ENCODE measurements around the gene TNFAIP1. TPM values are rescaled to one million over a fixed set of nuclear protein-coding genes. Genes with fewer than 3 reads are reported as not detected.
"Not testable (repeated sequence)": the region's sequence is repeated elsewhere in the genome, so short reads cannot be mapped to it uniquely, and the experiment has no call there.

The TNFAIP1 gene
- total RNA-seq, 2 experiments from 2014 or later, result 25.5 to 26.1 TPM

DNA sequence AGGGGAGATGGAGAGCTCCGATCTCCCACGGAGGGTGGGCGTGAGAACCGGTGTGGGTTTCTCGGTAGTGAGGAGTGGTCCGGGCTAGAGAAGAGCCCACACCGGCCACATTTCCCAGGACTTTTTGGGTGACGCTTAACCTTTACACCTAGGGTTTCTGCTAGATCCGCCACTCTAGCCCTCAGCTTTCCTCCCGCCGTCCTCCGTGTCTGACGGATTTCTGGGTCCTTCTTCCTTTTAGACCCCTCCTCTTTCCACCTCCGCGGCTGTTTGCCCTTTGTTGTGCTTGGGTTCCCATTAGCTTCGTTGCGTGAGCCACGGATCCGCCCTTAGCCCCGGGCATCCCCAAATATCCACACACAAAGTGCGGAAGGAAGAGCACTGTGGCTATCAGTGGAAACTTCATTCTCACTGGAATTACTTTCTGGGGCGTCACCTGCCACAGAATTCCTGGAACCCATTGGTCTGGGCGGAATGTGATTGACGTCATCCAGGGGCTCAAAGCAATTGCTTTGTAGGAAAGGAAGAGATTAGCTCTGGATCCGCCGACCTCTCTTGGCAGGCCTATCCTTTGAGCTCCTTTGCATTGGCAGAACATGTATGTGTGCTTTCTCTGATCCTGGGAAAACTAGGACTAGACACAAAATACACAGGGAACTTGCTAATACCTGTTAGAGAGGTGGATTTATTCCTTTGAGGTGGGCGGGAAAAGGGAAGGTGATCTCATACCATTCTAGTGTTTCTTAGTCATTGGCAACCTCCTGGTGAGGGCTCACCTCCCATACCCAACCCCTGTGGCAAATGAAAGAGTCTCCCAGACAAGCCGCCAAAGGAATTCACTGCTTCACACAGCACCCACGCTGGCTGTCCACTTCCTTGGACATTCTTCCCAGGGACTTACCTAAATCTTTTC lies 654 bp downstream of the TNFAIP1 start:
- no peaks in the 10 kb centered on the region for H3K27me3 Mint-ChIP-seq
- H3K36me3 Mint-ChIP-seq (ENCODE audit: low read depth), result peaks cover 10% of the 10 kb centered on the region
- peaks cover 36% of the 10 kb centered on the region for H3K4me1 Mint-ChIP-seq
- DNase-seq (peak; percentile 60), ATAC-seq (peak; percentile 1)
- peak overlapping the region; percentile 91 for H3K27ac Mint-ChIP-seq
- CTCF ChIA-PET, result interaction anchor here (0.7 to 1.9 kb wide), 11 partner anchors 10 to 527 kb away, joined by 3 to 25 read pairs (median 4); partner anchors contain the start of genes ALDOC and POLDIP2
- H3K9me3 Mint-ChIP-seq (ENCODE audit: low read depth), result no peaks in the 10 kb centered on the region
- POLR2A ChIA-PET, result interaction anchor here (0.5 to 1.9 kb wide), 14 partner anchors 7 to 1254 kb away, joined by 3 to 39 read pairs (median 4); partner anchors contain the start of genes POLDIP2, RPL23A, SARM1 and TMEM97
- intact Hi-C loops (cut with DNase I, micrococcal nuclease), result loop anchor here (1.0 to 10.0 kb wide), 13 partner anchors 17 to 881 kb away; partner anchors contain the start of genes POLDIP2 (in 2 of the 2), SARM1 (in 2 of the 2), TMEM97 (in 2 of the 2) and BLTP2 (in 1 of the 2)
- peak overlapping the region; percentile 96 for H3K4me3 Mint-ChIP-seq

DNA sequence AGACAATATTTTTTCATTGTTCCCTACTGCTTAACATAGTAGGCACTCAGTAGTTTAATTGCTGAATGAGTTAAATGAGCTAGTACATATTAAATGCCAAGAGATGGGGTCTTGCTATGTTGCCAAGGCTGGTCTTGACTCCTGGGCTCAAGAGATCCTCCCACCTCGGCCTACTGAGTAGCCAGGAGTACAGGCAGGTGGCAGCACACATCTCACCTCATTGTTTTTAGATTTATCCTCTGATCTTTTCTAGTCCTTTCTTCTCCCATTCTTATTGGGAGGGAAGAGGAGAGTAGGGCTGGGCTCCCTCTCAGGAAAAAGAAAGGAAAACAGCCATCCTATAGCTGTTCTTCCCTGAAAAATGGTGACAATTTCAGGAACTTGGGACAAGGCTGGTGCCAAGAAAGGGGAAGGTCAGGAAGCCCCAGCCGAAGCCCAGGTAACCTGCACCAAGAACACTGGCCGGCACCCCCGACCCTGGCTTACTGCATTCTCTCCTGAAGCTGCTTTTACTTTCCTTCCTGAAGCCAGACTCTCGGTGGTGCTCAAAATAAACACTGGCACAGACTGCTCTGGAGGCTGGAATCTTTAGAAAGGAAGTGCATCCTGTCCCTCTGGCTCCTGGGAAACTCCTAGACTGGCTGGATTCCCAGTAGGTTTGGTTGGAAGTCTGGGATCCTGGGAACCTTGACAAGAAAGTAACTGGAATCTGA lies 2.7 kb downstream of the TNFAIP1 start:
- DNase-seq (no peak), ATAC-seq (no peak)
- no peak overlapping the region for H3K4me3 Mint-ChIP-seq
- CTCF ChIA-PET, result interaction anchor here (0.6 to 1.2 kb wide), 2 partner anchors 13 to 76 kb away, joined by 3 to 8 read pairs; no protein-coding TSS in a partner anchor
- H3K36me3 Mint-ChIP-seq (ENCODE audit: low read depth), result peaks cover 19% of the 10 kb centered on the region
- peak overlapping the region; percentile 30 for H3K27ac Mint-ChIP-seq
- intact Hi-C loops (cut with DNase I, micrococcal nuclease), result loop anchor here (5.0 to 10.0 kb wide), 3 partner anchors 49 to 883 kb away; partner anchors contain the start of genes KSR1 (in 1 of the 2) and PHF12 (in 1 of the 2)
- POLR2A ChIA-PET, result interaction anchor here (0.8 kb wide), 1 partner anchor 10 kb away, joined by 4 read pairs; no protein-coding TSS in a partner anchor
- no peaks in the 10 kb centered on the region for H3K27me3 Mint-ChIP-seq
- H3K4me1 Mint-ChIP-seq, result peaks cover 36% of the 10 kb centered on the region
- no peaks in the 10 kb centered on the region for H3K9me3 Mint-ChIP-seq (ENCODE audit: low read depth)

DNA sequence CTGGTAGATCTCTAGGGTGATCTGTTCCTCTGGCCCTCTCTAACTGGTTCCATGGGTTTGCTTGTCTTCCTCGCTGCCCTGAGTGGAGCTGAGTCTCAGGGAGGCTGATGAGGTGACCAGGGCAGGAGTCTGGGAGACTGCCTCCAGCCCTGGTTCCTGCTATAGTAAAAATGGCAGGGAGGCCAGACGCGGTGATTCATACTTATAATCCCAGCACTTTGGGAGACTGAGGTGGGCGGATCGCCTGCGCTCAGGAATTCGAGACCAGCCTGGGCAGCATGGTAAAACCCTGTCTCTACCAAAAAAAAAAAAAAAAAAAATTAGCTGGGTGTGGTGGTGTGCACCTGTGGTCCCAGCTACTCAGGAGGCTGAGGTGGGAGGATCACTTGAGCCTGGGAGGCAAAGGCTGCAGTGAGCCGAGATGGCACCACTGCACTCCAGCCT lies 3.2 kb downstream of the TNFAIP1 start:
- not testable (repeated sequence) for H3K9me3 Mint-ChIP-seq (ENCODE audit: low read depth); ATAC-seq; H3K27me3 Mint-ChIP-seq; H3K4me3 Mint-ChIP-seq; H3K27ac Mint-ChIP-seq; DNase-seq
- POLR2A ChIA-PET, result interaction anchor here (0.8 kb wide), 1 partner anchor 10 kb away, joined by 4 read pairs; no protein-coding TSS in a partner anchor
- H3K4me1 Mint-ChIP-seq, result peaks cover 32% of the 10 kb centered on the region
- intact Hi-C loops (cut with DNase I, micrococcal nuclease), result loop anchor here (5.0 to 10.0 kb wide), 3 partner anchors 49 to 884 kb away; partner anchors contain the start of genes KSR1 (in 1 of the 2) and PHF12 (in 1 of the 2)
- peaks cover 19% of the 10 kb centered on the region for H3K36me3 Mint-ChIP-seq (ENCODE audit: low read depth)
- CTCF ChIA-PET, result interaction anchor here (0.6 to 1.2 kb wide), 2 partner anchors 12 to 86 kb away, joined by 3 to 8 read pairs; no protein-coding TSS in a partner anchor

DNA sequence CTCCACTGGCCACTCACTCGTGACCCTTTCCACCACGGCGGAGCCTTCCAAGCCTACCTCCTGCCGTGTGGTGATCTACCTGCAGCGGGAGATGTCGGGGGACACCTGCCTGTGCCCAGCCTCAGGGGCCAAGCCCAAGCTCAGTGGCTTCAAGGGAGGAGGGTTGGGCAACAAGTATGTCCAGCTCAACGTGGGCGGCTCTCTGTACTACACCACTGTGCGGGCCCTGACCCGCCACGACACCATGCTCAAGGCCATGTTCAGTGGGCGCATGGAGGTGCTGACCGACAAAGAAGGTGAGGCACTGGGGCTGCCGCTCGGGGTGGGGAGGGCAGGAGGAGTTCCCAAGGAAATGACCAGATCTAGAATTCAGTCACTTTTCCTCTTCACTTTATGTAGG lies 3.9 kb downstream of the TNFAIP1 start:
- Mint-ChIP-seq H3K4me1 (peaks cover 26% of the 10 kb centered on the region), H3K36me3 (ENCODE audit: low read depth) (peaks cover 20% of the 10 kb centered on the region), H3K27me3 (no peaks in the 10 kb centered on the region), H3K9me3 (ENCODE audit: low read depth) (no peaks in the 10 kb centered on the region), H3K27ac (no peak overlapping the region), H3K4me3 (no peak overlapping the region)
- ATAC-seq (no peak), DNase-seq (no peak)
- CTCF ChIA-PET, result no interaction called here
- intact Hi-C loops (cut with DNase I, micrococcal nuclease), result loop anchor here (5.0 to 10.0 kb wide), 3 partner anchors 48 to 885 kb away; partner anchors contain the start of genes KSR1 (in 1 of the 2) and PHF12 (in 1 of the 2)
- POLR2A ChIA-PET, result no interaction called here

GRCh38 chr17:28340374-28340773 lies 4.8 kb downstream of the TNFAIP1 start:
- Mint-ChIP-seq H3K36me3 (ENCODE audit: low read depth) (peaks cover 24% of the 10 kb centered on the region), H3K9me3 (ENCODE audit: low read depth) (no peaks in the 10 kb centered on the region), H3K27ac (no peak overlapping the region), H3K4me1 (peaks cover 20% of the 10 kb centered on the region), H3K27me3 (no peaks in the 10 kb centered on the region), H3K4me3 (no peak overlapping the region)
- DNase-seq, result no peak
- ATAC-seq, result no peak
- ChIA-PET CTCF (interaction anchor here (0.7 kb wide), 1 partner anchor 284 kb away, joined by 4 read pairs; no protein-coding TSS in a partner anchor), POLR2A (no interaction called here)
- intact Hi-C loops (cut with DNase I, micrococcal nuclease), result no loop called here

DNA sequence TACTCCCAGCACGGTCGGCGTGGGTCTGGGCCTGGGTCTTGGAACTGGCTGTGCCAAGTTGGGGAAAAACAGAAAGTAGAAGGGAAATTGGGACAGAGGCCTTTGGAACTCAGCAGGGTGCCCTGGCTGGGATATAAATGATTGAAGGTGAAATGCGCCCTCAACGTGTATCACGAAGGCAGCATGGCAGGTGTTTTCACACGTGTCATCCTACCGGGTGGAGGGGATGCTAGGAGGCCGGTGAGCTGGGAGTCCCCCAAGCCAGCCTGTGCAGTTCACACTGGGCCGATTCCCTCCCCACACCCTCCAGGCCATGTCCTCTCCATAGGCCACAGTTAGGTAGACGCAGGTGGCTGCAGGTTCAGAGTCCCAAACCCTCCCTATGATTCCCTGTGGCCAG lies 6.0 kb downstream of the TNFAIP1 start:
- Mint-ChIP-seq H3K36me3 (ENCODE audit: low read depth) (peaks cover 31% of the 10 kb centered on the region), H3K9me3 (ENCODE audit: low read depth) (no peaks in the 10 kb centered on the region), H3K4me3 (no peak overlapping the region), H3K27ac (no peak overlapping the region), H3K27me3 (no peaks in the 10 kb centered on the region), H3K4me1 (peaks cover 17% of the 10 kb centered on the region)
- POLR2A ChIA-PET, result no interaction called here
- intact Hi-C loops (cut with DNase I, micrococcal nuclease), result no loop called here
- DNase-seq, result no peak
- ATAC-seq, result no peak
- CTCF ChIA-PET, result no interaction called here

GRCh38 chr17:28342313-28342712 lies 6.8 kb downstream of the TNFAIP1 start:
- ATAC-seq, result no peak
- no peaks in the 10 kb centered on the region for H3K9me3 Mint-ChIP-seq (ENCODE audit: low read depth)
- ChIA-PET POLR2A (no interaction called here), CTCF (interaction anchor here (0.5 kb wide), 1 partner anchor 1162 kb away, joined by 3 read pairs; no protein-coding TSS in a partner anchor)
- H3K36me3 Mint-ChIP-seq (ENCODE audit: low read depth), result peaks cover 38% of the 10 kb centered on the region
- no peak overlapping the region for H3K27ac Mint-ChIP-seq
- H3K4me3 Mint-ChIP-seq, result no peak overlapping the region
- peaks cover 9% of the 10 kb centered on the region for H3K4me1 Mint-ChIP-seq
- H3K27me3 Mint-ChIP-seq, result no peaks in the 10 kb centered on the region
- no peak for DNase-seq
- intact Hi-C loops (cut with DNase I, micrococcal nuclease), result no loop called here

- no peaks in the 10 kb centered on the region for H3K9me3 Mint-ChIP-seq (ENCODE audit: low read depth)
- intact Hi-C loops (cut with DNase I, micrococcal nuclease), result no loop called here
- ChIA-PET POLR2A (interaction anchor here (1.1 kb wide), 1 partner anchor 8 kb away, joined by 3 read pairs; the partner anchor contains the start of genes IFT20 and TNFAIP1), CTCF (no interaction called here)
- DNase-seq (no peak), ATAC-seq (no peak)
- peaks cover 40% of the 10 kb centered on the region for H3K36me3 Mint-ChIP-seq (ENCODE audit: low read depth)
- H3K27me3 Mint-ChIP-seq, result no peaks in the 10 kb centered on the region
- no peaks in the 10 kb centered on the region for H3K4me1 Mint-ChIP-seq
- no peak overlapping the region for H3K4me3 Mint-ChIP-seq
- H3K27ac Mint-ChIP-seq, result no peak overlapping the region
Measured at GRCh38 chr17:28343491-28343932, 8.0 kb downstream of the TNFAIP1 start.

DNA sequence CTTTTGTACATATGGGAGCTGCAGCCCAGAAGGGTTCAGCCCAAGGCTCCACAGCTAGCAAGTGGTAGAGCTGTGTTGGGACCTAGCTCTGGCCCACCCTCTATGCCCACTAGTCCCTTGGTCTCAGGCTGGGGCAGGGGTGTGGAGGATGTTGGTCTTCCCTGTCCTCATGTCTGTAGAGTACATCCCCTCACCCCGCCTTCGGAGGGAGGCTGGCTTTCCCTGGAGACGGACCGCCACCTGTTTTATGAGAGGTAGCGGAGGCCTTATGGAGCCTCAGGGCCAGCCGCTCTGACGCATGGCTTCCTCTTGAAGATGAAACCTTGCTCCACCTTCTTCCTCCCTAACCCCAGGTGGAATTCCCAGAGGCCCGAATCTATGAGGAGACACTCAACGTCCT lies 8.4 kb downstream of the TNFAIP1 start:
- Mint-ChIP-seq H3K4me3 (no peak overlapping the region), H3K27me3 (no peaks in the 10 kb centered on the region), H3K36me3 (ENCODE audit: low read depth) (peaks cover 44% of the 10 kb centered on the region), H3K27ac (no peak overlapping the region), H3K9me3 (ENCODE audit: low read depth) (no peaks in the 10 kb centered on the region), H3K4me1 (no peaks in the 10 kb centered on the region)
- CTCF ChIA-PET, result no interaction called here
- POLR2A ChIA-PET, result interaction anchor here (1.1 kb wide), 1 partner anchor 9 kb away, joined by 3 read pairs; the partner anchor contains the start of genes IFT20 and TNFAIP1
- ATAC-seq (no peak), DNase-seq (no peak)
- intact Hi-C loops (cut with DNase I, micrococcal nuclease), result no loop called here

DNA sequence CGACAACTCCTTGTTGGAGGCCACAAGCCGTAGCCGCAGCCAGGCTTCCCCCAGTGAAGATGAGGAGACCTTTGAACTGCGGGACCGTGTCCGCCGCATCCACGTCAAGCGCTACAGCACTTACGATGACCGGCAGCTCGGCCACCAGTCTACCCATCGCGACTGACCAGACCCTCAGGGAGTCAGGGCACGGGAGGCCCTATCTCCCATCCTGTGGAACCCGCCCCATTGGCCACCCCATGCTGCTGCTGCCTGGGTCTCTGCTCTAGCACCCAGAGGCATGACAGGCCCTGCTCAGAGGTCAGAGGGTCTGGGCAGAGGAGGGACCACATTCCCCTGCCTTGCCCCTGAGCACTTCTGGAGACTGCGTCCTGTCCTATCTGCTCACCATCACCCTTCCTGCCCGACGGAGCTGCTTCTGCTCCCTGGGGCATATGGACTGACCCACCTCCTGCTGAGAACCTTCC lies 8.9 kb downstream of the TNFAIP1 start:
- ATAC-seq (no peak), DNase-seq (no peak)
- CTCF ChIA-PET, result interaction anchor here (1.2 to 2.1 kb wide), 2 partner anchors 11 to 72 kb away, joined by 3 to 9 read pairs; no protein-coding TSS in a partner anchor
- Mint-ChIP-seq H3K4me1 (no peaks in the 10 kb centered on the region), H3K27ac (no peak overlapping the region), H3K9me3 (ENCODE audit: low read depth) (no peaks in the 10 kb centered on the region), H3K27me3 (no peaks in the 10 kb centered on the region), H3K4me3 (no peak overlapping the region), H3K36me3 (ENCODE audit: low read depth) (peaks cover 41% of the 10 kb centered on the region)
- intact Hi-C loops (cut with DNase I, micrococcal nuclease), result no loop called here
- POLR2A ChIA-PET, result interaction anchor here (1.2 kb wide), 1 partner anchor 9 kb away, joined by 4 read pairs; the partner anchor contains the start of genes IFT20 and TNFAIP1

All from activated CD4-positive, alpha-beta T cell treated with anti-CD3 and anti-CD28 coated beads for 36 hours (primary cell).